ENCODE results near the gene ORC2.

DNA sequence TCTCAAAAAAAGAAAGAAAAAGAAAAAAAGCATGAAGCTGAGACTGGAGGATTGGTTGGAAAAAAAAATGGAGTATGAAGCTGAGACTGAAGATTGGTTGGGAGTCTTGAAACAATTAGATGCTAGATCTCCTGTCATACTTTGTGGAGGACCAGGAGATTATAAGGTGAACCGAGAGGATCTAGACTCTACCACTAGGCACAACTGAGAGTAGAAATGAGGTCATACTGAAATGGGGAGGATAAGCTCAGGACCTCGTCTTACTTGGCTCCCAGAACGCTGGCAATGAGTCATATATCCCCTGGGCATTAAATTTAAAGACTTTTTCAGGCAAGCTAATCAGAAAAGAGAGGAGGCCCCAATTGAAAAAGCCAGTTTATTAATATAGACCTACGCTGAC lies 3.3 kb upstream of the ORC2 start:
- TF ChIP-seq GATA2 (IDR thresholded peaks at IDR 0.05; ENCODE audit: low read depth, low read length), result no peak
- TF ChIP-seq GATA3 (IDR thresholded peaks at IDR 0.05; ENCODE audit: low read depth, low read length), result no peak
